Endometrium (tissue), 2 donors: ENCODE measurements around the gene LRP2.

ENCODE experiments used
- FAIRE-seq: peaks from 2 replicates; lab custom pipeline; 2012; peaks lifted over from hg19 to GRCh38; lab: Jason Lieb, UNC
- donor health status: control.
- donor health status: control.

Gene LRP2

DNA sequence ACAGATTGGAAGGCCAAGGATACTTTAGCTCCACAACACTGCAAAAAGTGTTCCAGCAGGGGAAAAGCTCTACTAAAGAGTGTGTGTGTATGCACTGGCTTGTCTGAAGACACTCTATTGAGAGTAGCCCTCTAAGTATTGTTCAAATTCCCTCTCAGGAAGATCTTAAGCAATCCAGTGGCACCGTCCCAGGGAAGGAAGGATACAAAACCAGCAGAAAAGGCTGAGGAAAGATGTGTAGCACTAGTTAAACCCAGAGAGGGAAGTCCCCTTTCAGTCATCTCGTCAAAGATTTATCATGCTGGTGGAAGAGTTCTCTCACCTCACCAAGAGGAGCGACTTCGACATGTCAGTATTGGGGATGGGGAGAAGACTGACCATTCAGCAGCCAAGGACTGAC lies 242.5 kb downstream of the LRP2 start:
- no peak for FAIRE-seq

DNA sequence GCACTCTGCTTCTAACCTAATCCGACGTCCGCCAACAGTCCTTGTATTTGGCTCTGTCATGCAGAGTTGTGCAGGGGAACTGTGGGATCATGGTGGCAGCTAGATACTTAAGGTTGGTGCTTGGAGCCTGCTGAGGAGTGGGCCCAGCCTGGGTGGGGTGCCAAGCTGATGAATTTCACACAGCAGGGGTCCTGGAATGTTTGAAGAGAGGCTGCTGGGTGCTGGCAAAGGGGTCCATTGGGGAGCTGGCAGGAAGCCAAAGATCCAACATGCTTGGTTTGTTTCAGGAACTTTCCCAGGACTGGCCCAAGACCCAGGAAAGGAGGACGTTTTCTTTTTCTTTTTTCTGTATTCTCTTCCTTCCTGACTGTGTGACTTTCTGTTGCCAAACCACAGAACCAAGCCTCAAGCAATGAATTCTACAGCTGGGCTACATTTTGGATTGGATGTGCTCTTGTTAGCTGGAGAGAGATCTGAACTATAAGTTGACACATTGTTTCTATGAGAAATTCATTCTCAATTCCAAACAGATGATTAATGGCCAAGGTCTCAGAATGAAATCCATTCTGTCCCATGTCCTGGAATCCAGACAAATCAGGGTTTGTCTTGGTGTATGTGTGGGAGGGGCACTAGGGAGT lies 243.1 kb downstream of the LRP2 start:
- FAIRE-seq = no peak

- FAIRE-seq = no peak
Observed at GRCh38 chr2:169118060-169118459, 244.3 kb downstream of the LRP2 start.

DNA sequence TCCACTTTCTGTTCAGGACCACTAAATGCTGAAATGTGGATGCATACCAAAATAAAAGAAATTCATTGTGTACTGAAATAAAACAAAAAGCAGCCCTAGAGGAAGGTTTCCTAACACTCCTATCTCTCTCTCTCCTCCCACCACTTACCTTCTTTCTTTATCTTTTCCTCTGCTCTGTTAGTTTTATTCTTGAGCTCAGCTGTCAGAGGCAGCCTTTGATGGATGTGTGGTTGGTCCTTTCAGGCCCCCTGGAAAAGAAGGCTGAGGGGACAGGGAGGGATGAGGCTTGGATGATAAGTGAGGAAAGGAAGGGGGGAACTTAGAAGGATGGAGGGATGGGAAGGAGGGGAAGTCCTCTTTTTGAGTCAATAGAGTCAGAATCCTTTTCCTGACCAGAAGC lies 245.3 kb downstream of the LRP2 start:
- no peak for FAIRE-seq

GRCh38 chr2:169116327-169116726 lies 246.0 kb downstream of the LRP2 start:
- no peak for FAIRE-seq

DNA sequence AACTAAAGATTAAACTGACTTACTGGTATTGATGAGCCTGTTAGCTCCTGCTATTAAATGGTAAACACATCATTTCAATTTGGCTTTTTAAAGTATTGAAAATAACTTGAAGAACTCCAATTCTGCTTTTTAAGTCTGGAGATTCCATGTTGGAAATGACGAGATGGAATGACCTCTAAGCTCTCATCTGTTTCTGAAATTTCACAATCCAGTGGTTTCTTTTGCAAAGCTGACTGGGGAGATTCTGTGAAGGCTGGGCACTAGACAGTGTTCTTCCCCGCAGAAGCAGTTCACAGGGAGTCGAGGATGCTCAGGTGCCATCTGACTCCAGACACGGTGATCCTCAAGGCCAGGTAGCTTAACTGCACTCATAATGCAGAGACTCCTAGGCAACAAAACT lies 248.3 kb downstream of the LRP2 start:
- FAIRE-seq = no peak

GRCh38 chr2:169112841-169113240 lies 249.5 kb downstream of the LRP2 start:
- FAIRE-seq = no peak

- no peak for FAIRE-seq
Observed at GRCh38 chr2:169110916-169111315, 251.4 kb downstream of the LRP2 start.

DNA sequence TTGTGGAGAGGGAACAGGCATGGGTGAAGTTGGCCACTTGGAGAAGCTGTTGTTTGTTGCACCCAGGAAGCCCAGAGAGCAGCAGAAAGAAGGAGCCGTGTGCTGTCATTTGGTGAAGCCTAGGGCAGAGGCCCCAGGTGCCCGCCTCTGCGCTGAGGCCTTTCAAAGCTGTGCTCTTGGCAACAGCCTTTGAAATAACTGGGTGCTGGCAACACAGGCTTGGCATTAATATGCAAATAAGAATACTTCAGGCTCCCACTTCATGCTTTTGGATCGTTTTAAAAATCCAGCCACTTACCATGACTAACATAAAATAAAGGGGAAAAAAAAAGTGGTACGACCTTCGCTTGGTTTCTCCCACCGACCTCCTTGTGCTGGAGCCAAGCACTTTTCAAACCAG lies 251.9 kb downstream of the LRP2 start:
- FAIRE-seq = no peak

DNA sequence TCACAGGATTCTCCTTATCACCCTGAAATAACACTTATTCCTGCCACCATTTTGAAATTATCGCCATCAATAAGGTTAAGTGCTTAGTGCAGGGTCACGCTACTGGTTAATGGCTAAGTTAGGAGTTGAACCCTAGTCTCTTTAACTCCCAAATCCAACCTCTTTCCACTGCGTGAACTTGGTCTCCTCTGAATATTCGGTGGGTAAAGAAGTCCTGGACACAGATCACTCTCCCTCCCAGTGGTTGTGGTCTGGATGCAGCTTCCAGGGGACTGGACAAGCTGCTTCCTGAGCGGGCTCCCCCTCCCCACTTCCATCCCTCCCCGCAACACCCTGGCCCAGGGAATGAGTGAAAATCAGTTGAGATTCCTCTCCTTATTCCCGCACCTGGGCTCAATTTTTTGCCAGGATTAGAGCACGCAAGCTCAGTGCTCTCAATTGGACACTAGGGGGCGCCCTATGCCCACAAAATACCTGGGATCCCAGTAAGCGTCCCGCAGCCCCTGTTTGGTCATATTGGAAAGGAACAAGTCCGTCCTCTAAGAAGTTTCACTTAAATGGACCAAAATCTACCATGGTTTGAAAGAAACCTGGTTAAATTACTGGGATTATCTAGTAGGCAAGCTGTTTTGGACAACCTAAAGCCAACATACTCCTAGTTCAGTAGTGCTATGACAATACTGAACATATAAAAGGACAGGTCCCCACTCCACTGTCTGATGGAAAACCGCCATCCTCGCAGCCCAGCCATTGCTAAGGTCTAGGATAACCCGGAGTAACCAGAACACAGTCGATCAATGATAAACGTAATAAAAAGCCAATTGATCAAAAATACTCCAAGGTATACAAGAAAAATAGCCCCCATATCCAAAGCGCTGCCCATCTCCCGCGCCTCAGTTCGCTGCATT lies 252.6 kb downstream of the LRP2 start:
- FAIRE-seq = no peak

- FAIRE-seq = no peak
Observed at GRCh38 chr2:169108099-169108884, 254.0 kb downstream of the LRP2 start.

GRCh38 chr2:169107645-169108044 lies 254.7 kb downstream of the LRP2 start:
- FAIRE-seq = no peak

- no peak for FAIRE-seq
Observed at GRCh38 chr2:169106563-169107545, 255.5 kb downstream of the LRP2 start.

DNA sequence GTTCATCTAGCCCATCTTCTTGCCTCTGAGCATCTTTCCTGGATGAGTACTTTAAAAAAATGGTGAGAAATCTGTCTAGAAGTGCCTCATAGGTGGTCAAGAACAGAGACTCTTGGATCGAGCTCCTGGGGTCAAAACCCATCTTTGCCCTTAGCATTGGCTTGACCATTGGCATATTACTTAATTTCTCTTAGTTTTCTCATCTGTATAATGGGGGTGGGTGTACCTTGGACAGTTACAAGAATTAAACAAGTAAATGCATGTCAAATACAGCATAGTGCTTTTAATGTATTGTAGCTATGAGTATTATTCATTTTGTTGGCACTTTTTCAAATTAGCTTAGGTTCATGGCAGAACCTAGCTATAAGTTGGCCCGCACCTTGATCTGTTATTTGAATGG lies 256.2 kb downstream of the LRP2 start:
- FAIRE-seq = no peak

DNA sequence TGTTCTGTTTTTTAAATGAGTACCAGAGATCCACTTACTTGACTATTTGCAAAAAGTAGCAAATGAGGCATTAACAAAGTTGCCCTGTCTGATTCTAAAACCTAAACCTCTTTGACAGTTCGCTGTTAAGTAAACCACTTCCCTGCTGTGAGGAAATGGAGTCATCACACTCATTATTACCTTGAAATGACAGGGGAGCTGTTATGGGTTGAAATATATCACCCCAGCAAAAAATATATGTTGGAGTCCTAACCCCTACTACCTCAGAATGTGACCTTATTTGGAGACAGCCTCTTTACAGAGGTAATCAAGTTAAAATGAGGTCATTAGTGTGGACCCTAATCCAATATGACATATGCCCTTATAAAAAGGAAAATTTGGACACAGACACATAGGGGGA lies 256.9 kb downstream of the LRP2 start:
- FAIRE-seq = no peak

- FAIRE-seq = no peak
Observed at GRCh38 chr2:169104848-169105247, 257.5 kb downstream of the LRP2 start.

DNA sequence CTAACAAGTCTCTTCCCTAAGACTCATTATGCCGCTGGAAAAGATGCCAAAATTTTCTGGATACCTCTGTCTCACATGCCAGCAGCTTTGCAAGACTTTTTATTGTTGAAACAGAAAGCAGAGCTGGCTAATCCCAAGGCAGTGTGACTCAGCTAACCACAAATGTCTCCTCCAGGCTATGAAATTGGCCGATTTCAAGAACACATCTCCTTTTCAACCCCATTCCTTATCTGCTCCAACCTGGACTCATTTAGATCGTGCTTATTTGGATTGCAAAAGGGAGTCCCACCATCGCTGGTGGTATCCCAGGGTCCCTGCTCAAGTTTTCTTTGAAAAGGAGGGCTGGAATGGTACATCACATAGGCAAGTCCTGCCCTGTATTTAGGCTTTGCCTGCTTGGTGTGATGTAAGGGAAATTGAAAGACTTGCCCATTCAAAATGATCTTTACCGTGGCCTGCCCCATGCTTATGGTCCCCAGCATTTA lies 266.7 kb downstream of the LRP2 start:
- no peak for FAIRE-seq

DNA sequence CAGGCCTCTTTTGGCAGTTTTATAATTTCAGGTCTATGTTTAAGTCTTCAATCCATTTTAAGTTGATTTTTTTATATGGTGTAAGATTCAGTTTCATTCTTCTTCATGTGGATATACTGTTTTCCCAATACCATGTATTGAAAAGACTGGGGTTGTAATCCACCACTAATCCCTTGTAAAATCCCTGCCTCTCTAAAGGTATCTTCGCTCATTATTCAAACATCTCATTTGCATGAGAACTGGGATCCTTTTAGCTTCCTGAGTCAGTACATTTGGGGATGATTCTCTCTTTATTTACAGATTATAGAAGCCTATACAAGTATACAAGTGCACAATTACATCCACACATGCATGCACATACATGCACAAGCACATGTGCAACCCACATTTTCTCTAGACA lies 267.7 kb downstream of the LRP2 start:
- FAIRE-seq = no peak

DNA sequence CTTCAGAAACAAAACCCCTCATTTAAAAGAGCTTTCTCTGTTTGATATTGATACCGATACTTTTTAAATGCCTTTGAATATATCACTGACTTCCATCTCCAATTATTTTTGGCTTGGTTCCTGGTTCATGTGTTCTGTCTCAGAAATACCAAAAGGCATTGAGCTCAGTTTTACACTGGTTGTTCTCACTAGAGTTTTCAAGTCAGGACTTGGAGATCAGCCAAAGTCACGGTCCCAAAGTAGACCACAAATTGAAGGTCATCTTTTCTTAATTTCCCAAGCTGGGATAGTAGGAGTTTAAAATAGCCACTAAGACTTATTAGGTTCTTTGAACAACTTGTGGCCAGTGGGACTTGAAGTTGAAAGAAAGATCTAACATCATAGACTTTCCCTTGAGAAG lies 268.8 kb downstream of the LRP2 start:
- FAIRE-seq = no peak

GRCh38 chr2:169091761-169092519 lies 270.4 kb downstream of the LRP2 start:
- no peak for FAIRE-seq

GRCh38 chr2:169091256-169091655 lies 271.1 kb downstream of the LRP2 start:
- no peak for FAIRE-seq
